Suprapubic skin (tissue), 4 donors: ENCODE data around the gene LHX3. TPM values are rescaled to one million over a fixed set of nuclear protein-coding genes. Genes with fewer than 3 reads are reported as not detected.

Experiments
- DNase-seq, 2 donors: peaks; one replicate each; pipeline ENCODE4 v3.0.0-alpha.2; 2019; ENCODE audit warnings: low spot score in 2 of 2
- H3K27ac ChIP-seq: fragments of 200-600 bp; sonication (generic); one replicate; pipeline ENCODE4 v1.5.1; 2019
- H3K27me3 ChIP-seq: fragments of 200-600 bp; sonication (generic); one replicate; pipeline ENCODE4 v1.5.1; 2019
- H3K36me3 ChIP-seq: fragments of 200-600 bp; sonication (generic); one replicate; pipeline ENCODE4 v1.5.1; 2019
- H3K4me1 ChIP-seq: fragments of 200-600 bp; sonication (generic); one replicate; pipeline ENCODE4 v1.5.1; 2019
- H3K4me3 ChIP-seq: fragments of 200-600 bp; sonication (generic); one replicate; pipeline ENCODE4 v1.5.1; 2019; ENCODE audit warnings: mild to moderate bottlenecking
- H3K9me3 ChIP-seq: fragments of 200-600 bp; sonication (generic); one replicate; pipeline ENCODE4 v1.5.1; 2019
- EP300 ChIP-seq: sonication (generic); formaldehyde crosslinking; IDR thresholded peaks from one replicate; pipeline ENCODE4 v1.6.1; 2017; ENCODE audit warnings: antibody characterized with exemption
- POLR2A ChIP-seq, 2 donors: fragments of 450-650 bp; IDR thresholded peaks; one replicate each; pipeline ENCODE4 v1.6.1; 2017; ENCODE audit warnings: antibody characterized with exemption in 2 of 2, mild to moderate bottlenecking in 2 of 2, moderate library complexity in 2 of 2
- POLR2AphosphoS5 ChIP-seq, 3 donors: sonication (generic); formaldehyde crosslinking; IDR thresholded peaks; one replicate each; pipeline ENCODE4 v1.6.1; 2017; ENCODE audit warnings: antibody characterized with exemption in 3 of 3
- WGBS: methylation state at CpG from one replicate; pipeline ENCODE4 v1.1.5; 2018; 5-methylcytosine and 5-hydroxymethylcytosine counted together
- total RNA-seq, 4 donors: library from RNA; depleted of rRNA; stranded (reverse); fragments of >200 nt; gene quantifications; one replicate each; pipeline ENCODE4 v1.1.0, GENCODE V29; 2016
- TF ChIP-seq, protein P1 (sequence below), 2 donors: fragments of 200-600 bp in 1 of 2; fragments of 450-650 bp in 1 of 2; sonication (generic) in 1 of 2; IDR thresholded peaks; one replicate each; pipeline ENCODE4 v1.5.1; 2016 to 2019; ENCODE audit warnings: antibody characterized with exemption in 2 of 2, mild to moderate bottlenecking in 1 of 2, moderate library complexity in 1 of 2

LHX3 gene
- total RNA-seq, 4 donors from 2014 or later = 0.26 TPM; not detected in 2

DNA sequence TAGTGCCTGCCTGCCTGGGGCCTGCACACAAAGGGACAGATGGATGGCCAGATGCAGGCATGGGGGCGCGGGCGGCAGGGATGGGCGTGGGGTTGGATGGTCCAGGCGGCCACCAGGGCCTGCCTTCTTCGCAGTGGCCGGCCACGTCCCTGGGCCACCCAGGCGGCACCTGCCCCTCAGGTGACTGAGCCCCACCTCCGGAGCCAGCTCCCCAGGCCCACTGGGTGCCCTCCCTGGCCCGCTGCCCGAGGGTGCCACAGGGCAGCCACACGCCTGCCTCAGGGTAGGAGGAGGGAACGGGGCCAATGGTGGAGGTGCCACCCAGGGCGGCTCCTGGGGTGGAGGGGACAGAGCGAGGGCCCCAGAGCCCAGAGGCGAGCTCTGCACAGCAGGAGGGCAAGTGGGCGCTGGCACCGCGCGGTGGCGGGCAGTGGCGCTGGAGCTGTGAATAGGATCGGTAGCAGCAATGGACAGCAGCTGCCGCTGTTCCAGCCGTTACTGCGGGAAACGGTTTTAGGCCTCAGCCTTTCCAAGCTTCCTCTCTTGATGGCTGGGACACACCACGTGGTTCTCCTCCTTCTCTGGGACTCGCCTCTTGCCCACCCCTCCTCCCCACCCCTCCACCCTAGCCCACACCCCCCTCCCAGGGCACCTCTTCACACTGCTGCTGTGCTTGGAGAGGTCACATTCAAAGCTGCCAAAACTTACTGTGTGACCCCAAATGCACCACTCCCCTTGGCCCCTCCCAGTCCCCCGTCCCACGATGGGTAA is 19.1 kb downstream of the LHX3 start:
- H3K4me3 ChIP-seq = no peak overlapping the region
- H3K27ac ChIP-seq = no peak overlapping the region
- H3K36me3 ChIP-seq = no peaks in the 10 kb centered on the region
- WGBS = 56% methylated on average over 20 of the region's 32 CpGs
- H3K9me3 ChIP-seq = no peaks in the 10 kb centered on the region
- H3K4me1 ChIP-seq = no peaks in the 10 kb centered on the region
- no peak for DNase-seq
- peaks cover 85% of the 10 kb centered on the region for H3K27me3 ChIP-seq
- TF ChIP-seq EP300 (no peak), POLR2AphosphoS5 (IDR thresholded peaks at IDR 0.05) (no peak), POLR2A (IDR thresholded peaks at IDR 0.05) (no peak)
- TF ChIP-seq, protein P1, sequence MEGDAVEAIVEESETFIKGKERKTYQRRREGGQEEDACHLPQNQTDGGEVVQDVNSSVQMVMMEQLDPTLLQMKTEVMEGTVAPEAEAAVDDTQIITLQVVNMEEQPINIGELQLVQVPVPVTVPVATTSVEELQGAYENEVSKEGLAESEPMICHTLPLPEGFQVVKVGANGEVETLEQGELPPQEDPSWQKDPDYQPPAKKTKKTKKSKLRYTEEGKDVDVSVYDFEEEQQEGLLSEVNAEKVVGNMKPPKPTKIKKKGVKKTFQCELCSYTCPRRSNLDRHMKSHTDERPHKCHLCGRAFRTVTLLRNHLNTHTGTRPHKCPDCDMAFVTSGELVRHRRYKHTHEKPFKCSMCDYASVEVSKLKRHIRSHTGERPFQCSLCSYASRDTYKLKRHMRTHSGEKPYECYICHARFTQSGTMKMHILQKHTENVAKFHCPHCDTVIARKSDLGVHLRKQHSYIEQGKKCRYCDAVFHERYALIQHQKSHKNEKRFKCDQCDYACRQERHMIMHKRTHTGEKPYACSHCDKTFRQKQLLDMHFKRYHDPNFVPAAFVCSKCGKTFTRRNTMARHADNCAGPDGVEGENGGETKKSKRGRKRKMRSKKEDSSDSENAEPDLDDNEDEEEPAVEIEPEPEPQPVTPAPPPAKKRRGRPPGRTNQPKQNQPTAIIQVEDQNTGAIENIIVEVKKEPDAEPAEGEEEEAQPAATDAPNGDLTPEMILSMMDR (IDR thresholded peaks at IDR 0.05) = no peak

DNA sequence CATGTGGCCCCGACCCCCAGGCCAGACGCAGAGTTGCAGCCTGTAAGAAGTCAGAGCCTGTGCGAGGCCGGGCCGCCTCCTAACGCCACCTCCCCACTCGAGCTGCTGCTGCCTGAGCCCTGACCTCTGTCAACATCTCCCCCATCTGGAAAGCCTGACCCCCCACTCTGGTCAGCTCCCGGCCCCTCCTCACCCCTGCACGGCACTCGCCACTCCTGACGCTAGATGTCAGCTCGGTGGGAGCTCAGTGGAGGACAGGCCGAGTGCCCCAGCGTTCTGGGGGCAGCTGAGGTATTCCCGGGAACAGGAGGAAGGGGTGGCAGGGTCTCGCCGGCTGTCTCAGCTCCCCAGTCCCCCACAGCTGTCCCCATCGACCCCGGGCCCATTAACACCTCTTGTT is 19.9 kb downstream of the LHX3 start:
- Histone ChIP-seq H3K27me3 (peaks cover 78% of the 10 kb centered on the region), H3K4me3 (no peak overlapping the region), H3K36me3 (no peaks in the 10 kb centered on the region), H3K27ac (no peak overlapping the region), H3K4me1 (no peaks in the 10 kb centered on the region), H3K9me3 (no peaks in the 10 kb centered on the region)
- DNase-seq = no peak
- no peak for TF ChIP-seq EP300
- TF ChIP-seq POLR2AphosphoS5 (IDR thresholded peaks at IDR 0.05) = no peak
- no peak for TF ChIP-seq POLR2A (IDR thresholded peaks at IDR 0.05)
- TF ChIP-seq, protein P1 (IDR thresholded peaks at IDR 0.05) = no peak
- WGBS = 38% methylated on average over 13 of the region's 19 CpGs

DNA sequence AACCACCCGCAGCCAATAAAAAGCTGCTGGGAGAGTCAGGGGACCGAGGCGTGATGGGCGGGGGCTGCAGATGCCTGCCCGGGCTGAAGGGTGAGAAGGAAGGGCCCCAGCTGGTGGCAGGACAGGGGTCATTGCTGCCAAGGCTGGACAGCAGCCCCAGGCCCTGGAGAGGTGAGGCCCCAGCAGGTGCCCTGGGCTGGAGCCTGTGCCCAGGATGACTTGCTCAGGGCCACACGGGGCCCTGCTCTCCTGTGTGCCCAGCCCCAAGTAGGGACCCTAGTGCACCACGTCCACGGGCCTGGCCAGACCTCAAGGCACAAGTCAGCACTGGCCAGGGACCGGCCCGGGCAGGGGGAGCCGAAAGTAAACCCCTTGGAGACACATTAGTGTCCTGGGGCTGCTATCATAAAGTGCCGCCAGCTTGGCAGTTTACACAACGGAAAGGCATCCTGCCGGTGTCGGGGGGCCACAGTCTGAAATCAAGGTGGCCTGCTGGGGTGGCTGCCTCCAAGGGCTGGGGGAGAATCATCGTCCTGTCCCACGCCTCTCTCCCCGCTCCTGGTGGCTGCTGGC is 22.0 kb downstream of the LHX3 start:
- TF ChIP-seq, protein P1 (IDR thresholded peaks at IDR 0.05) = no peak
- TF ChIP-seq POLR2AphosphoS5 (IDR thresholded peaks at IDR 0.05) (no peak), POLR2A (IDR thresholded peaks at IDR 0.05) (no peak), EP300 (no peak)

DNA sequence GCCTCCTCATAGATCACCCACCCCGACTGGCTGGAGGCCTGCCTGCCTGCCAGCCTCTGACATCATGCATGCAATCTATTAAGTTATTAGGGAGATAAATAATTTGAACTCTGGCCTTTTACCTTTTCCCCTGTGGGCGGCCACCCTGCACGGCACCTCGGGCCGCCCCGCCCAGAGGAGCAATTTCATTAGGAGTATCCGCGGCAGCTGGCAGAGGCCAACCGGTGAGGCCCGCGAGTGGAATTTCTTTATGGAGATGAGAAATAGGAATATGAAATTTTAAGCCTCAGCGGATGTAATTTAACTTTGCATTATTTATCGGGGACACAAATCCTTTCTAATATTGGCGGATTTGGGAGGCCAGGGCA is 22.5 kb downstream of the LHX3 start:
- DNase-seq = no peak
- TF ChIP-seq POLR2A (IDR thresholded peaks at IDR 0.05) = no peak
- no peak for TF ChIP-seq EP300
- TF ChIP-seq, protein P1 (IDR thresholded peaks at IDR 0.05) = no peak
- H3K9me3 ChIP-seq = no peaks in the 10 kb centered on the region
- peaks cover 76% of the 10 kb centered on the region for H3K27me3 ChIP-seq
- H3K27ac ChIP-seq = no peak overlapping the region
- H3K4me3 ChIP-seq = no peak overlapping the region
- no peaks in the 10 kb centered on the region for H3K36me3 ChIP-seq
- 64% methylated on average over 14 of the region's 14 CpGs for WGBS
- no peaks in the 10 kb centered on the region for H3K4me1 ChIP-seq

More for the DNA sequence above, 22.0 kb downstream of the LHX3 start:
- Histone ChIP-seq H3K27ac (no peak overlapping the region), H3K36me3 (no peaks in the 10 kb centered on the region), H3K27me3 (peaks cover 76% of the 10 kb centered on the region), H3K4me1 (no peaks in the 10 kb centered on the region), H3K4me3 (no peak overlapping the region), H3K9me3 (no peaks in the 10 kb centered on the region)
- DNase-seq = no peak
- 82% methylated on average over 15 of the region's 18 CpGs for WGBS

DNA sequence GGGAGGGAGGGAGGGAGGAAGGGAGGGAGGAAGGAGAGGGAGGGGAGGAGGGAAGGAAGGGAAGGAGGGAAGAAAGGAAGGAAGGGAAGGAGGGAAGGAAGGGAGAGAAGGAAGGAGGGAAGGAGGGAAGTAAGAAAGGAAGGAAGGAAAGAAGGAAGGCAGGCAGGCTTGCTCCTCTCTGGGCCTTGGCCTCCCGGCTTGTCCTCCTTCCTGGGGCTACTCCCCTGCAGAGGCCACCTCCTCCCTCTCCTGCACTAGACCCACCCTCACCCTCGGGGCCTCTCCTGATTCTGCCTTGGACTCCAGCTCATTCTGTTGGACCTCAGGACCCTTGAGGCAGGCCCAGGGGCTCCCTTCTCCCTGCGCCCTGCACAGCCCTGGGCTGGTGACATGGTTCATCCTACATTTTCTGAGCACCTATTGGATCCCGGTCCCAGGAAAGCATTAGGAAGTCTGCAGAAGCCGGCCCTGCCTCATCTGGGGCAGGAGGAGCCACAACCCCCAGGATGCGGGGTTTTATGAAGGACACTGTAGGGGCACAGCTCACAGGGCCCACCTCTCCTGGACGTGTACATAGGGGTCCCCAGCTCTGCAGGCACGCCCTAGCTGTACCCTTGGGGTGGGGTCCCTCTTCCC is 23.0 kb downstream of the LHX3 start:
- no peaks in the 10 kb centered on the region for H3K4me1 ChIP-seq
- no peaks in the 10 kb centered on the region for H3K9me3 ChIP-seq
- WGBS = 62% methylated on average over 6 of the region's 8 CpGs
- no peaks in the 10 kb centered on the region for H3K36me3 ChIP-seq
- H3K27me3 ChIP-seq = peaks cover 76% of the 10 kb centered on the region
- TF ChIP-seq POLR2AphosphoS5 (IDR thresholded peaks at IDR 0.05) (no peak), EP300 (no peak), POLR2A (IDR thresholded peaks at IDR 0.05) (no peak)
- TF ChIP-seq, protein P1 (IDR thresholded peaks at IDR 0.05) = no peak
- DNase-seq = no peak
- H3K27ac ChIP-seq = no peak overlapping the region
- no peak overlapping the region for H3K4me3 ChIP-seq
